Activated CD4-positive, alpha-beta memory T cell treated with anti-CD3 and anti-CD28 coated beads, Interleukin-2, amount 10 ng/mL, durations not matched to agents 7 days and 5 days (primary cell): ENCODE data around the gene PIGN. TPM values are rescaled to one million over a fixed set of nuclear protein-coding genes. Genes with fewer than 3 reads are reported as not detected.
"Not testable (repeated sequence)": the region's sequence is repeated elsewhere in the genome, so short reads cannot be mapped to it uniquely, and the experiment has no call there.

Source experiments
- CTCF ChIA-PET: fragments of 350-600 bp; sonication (Branson Sonifier 250); formaldehyde crosslinking; loops from one replicate; lab custom pipeline; 2021; ENCODE audit warnings: antibody characterized with exemption, inconsistent platforms; lab: Charles Lee
- POLR2A ChIA-PET: fragments of 350-600 bp; sonication (Branson Sonifier 250); formaldehyde crosslinking; loops from one replicate; lab custom pipeline; 2021; ENCODE audit warnings: antibody characterized with exemption; lab: Charles Lee
- DNase-seq: peaks from one replicate; pipeline ENCODE4 v3.0.0-alpha.2; 2020
- H3K27ac Mint-ChIP-seq: one replicate; pipeline ENCODE4 v1.8.0; 2021; ENCODE audit warnings: mild to moderate bottlenecking, mixed read lengths
- H3K27me3 Mint-ChIP-seq: one replicate; pipeline ENCODE4 v1.8.0; 2021; ENCODE audit warnings: mixed read lengths
- H3K36me3 Mint-ChIP-seq: one replicate; pipeline ENCODE4 v1.8.0; 2021; ENCODE audit warnings: low read depth, mixed read lengths
- H3K4me1 Mint-ChIP-seq: one replicate; pipeline ENCODE4 v1.8.0; 2021; ENCODE audit warnings: mixed read lengths
- H3K4me3 Mint-ChIP-seq: one replicate; pipeline ENCODE4 v1.8.0; 2021; ENCODE audit warnings: mild to moderate bottlenecking, mixed read lengths
- H3K9me3 Mint-ChIP-seq: one replicate; pipeline ENCODE4 v1.8.0; 2021; ENCODE audit warnings: mixed read lengths
- total RNA-seq, 2 experiments: library from RNA; stranded (reverse); gene quantifications; one replicate each; pipeline ENCODE4 v1.2.3, GENCODE V29; 2021

Gene PIGN
- total RNA-seq, 2 experiments from 2014 or later = 27.2 to 29.7 TPM

DNA sequence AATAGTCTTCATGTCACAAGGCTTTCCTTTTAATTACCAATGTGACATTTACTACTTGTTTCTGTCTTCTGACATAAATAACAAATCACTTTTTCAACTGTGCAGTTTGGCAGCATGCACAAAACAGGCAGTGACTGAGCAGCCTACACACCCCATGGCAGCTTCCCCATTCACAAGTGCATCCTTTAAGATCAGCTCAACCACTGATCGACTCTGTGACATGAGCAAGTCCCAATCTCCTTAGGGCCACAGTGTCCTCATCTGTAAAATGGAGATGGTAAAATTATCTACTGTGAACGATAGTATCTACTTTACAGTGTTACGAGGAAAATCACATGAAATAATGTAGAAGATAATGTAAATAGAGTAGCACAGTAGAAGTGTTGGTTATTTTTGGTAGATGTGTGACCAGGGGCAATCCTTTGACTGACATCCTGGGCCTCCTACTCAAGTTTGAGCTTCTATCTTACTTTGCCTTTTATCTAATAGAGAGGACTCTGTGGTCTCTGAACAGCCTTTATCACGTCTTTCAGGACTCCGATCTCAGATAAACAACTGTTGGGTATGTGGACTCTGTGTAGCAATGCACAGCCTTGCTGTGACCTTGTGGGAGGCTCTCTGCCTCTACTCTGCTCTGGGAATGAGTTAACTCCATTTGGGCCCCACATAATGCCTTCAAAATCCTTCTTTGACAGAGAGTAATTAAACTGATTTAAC lies 120.6 kb downstream of the PIGN start:
- no peak overlapping the region for H3K4me3 Mint-ChIP-seq
- H3K27ac Mint-ChIP-seq = no peak overlapping the region
- no peak for DNase-seq
- ChIA-PET CTCF (no interaction called here), POLR2A (no interaction called here)
- H3K9me3 Mint-ChIP-seq = peaks cover 4% of the 10 kb centered on the region
- H3K4me1 Mint-ChIP-seq = no peaks in the 10 kb centered on the region
- no peaks in the 10 kb centered on the region for H3K27me3 Mint-ChIP-seq
- H3K36me3 Mint-ChIP-seq = peaks cover 3% of the 10 kb centered on the region

DNA sequence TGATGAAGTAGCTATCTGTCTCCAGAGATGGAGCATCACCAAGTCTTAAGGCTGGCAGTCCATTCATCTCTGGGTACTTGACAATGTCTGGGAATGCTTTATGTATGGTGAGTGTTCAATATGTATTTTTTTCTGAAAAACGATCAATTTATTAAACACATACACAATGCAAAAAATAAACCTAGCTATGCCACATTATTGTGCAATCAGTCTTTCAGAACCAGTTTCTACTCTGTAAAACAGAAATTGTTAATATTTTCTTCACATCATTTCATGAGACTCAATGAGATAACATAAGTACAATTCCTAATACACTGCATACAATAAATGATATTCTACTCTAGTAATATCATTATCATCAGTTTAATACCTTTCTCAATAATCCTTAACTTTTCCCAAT lies 122.5 kb downstream of the PIGN start:
- peaks cover 7% of the 10 kb centered on the region for H3K9me3 Mint-ChIP-seq
- H3K4me3 Mint-ChIP-seq = no peak overlapping the region
- H3K4me1 Mint-ChIP-seq = no peaks in the 10 kb centered on the region
- no peaks in the 10 kb centered on the region for H3K27me3 Mint-ChIP-seq
- H3K36me3 Mint-ChIP-seq = peaks cover 8% of the 10 kb centered on the region
- no peak for DNase-seq
- H3K27ac Mint-ChIP-seq = no peak overlapping the region
- ChIA-PET CTCF (no interaction called here), POLR2A (no interaction called here)

DNA sequence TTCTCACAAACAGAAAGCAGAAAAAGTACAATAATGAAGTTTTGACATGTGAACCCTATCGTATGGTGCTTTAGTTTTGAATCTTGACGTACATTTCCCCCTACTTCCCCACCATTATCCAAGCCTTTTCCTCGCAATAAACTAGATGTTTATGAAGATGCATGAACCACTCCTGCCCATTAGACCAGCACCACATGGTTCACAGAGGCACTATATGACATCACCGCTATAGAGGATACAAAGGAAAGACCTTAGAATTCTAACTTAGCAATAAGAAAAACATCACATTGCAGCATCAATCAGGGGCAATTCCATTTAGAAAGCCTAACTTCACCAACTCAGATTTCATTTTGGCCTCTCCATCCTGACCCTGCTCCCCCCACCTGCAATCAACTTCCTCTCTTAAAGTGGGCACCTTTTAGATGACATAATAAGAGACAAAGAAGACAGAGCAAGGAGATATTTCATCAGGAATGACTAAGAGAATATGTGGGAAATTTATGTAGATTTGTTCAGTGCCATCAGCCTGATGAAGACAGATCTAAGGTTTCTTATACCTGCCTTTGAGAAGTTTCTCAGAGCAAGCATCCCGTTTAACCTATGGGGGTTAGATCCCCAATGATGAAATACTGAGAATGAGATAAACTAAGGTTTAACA lies 124.9 kb downstream of the PIGN start:
- POLR2A ChIA-PET = no interaction called here
- CTCF ChIA-PET = no interaction called here
- H3K36me3 Mint-ChIP-seq = peaks cover 9% of the 10 kb centered on the region
- no peak overlapping the region for H3K4me3 Mint-ChIP-seq
- H3K27me3 Mint-ChIP-seq = no peaks in the 10 kb centered on the region
- no peak for DNase-seq
- no peaks in the 10 kb centered on the region for H3K4me1 Mint-ChIP-seq
- H3K9me3 Mint-ChIP-seq = peaks cover 7% of the 10 kb centered on the region
- no peak overlapping the region for H3K27ac Mint-ChIP-seq

DNA sequence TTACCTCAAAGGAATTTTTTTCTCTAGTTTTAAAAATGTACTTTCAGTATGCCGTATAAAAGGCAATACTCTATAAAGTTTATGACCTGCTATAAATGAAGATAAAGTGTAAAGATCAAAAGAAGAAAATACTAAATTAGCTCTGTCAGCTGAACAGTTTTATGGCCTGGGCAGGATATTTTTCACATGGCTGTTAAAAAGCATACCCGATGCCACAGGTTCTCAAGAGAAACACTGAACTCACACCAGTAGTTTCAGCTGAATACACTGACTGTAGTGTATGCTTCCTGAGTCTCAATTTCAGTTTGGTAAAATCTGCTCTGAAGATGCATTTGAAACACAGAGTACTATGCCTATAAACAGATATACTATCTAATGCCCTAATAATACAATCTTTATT lies 126.0 kb downstream of the PIGN start:
- POLR2A ChIA-PET = no interaction called here
- Mint-ChIP-seq H3K4me3 (no peak overlapping the region), H3K36me3 (peaks cover 9% of the 10 kb centered on the region), H3K9me3 (peaks cover 7% of the 10 kb centered on the region), H3K4me1 (no peaks in the 10 kb centered on the region), H3K27ac (no peak overlapping the region), H3K27me3 (no peaks in the 10 kb centered on the region)
- DNase-seq = no peak
- CTCF ChIA-PET = no interaction called here

GRCh38 chr18:62054929-62055498 lies 131.8 kb downstream of the PIGN start:
- Mint-ChIP-seq H3K9me3 (peaks cover 4% of the 10 kb centered on the region), H3K36me3 (peaks cover 16% of the 10 kb centered on the region), H3K4me1 (no peaks in the 10 kb centered on the region), H3K27ac (no peak overlapping the region), H3K27me3 (no peaks in the 10 kb centered on the region), H3K4me3 (no peak overlapping the region)
- no peak for DNase-seq
- CTCF ChIA-PET = interaction anchor here (0.7 kb wide), 1 partner anchor 26 kb away, joined by 5 read pairs; no protein-coding TSS in a partner anchor
- POLR2A ChIA-PET = no interaction called here

DNA sequence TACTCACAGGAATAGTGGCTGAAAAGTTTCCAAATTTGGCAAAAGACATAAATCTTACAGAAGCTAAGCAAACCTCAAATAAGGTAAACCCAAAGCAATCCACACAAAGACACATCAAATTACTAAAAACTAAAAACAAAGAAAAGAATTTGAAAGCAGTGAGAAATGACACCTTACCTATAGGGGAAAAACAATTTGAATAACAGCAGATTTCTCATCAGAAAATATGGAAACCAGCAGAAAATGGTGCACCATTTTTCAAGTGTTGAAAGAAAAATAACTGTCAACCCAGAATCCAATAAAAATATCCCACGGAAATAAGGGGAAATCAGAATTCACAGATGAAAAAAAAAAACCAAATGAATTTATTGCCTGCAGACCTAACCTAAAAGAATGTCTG lies 138.6 kb downstream of the PIGN start:
- H3K27ac Mint-ChIP-seq = no peak overlapping the region

DNA sequence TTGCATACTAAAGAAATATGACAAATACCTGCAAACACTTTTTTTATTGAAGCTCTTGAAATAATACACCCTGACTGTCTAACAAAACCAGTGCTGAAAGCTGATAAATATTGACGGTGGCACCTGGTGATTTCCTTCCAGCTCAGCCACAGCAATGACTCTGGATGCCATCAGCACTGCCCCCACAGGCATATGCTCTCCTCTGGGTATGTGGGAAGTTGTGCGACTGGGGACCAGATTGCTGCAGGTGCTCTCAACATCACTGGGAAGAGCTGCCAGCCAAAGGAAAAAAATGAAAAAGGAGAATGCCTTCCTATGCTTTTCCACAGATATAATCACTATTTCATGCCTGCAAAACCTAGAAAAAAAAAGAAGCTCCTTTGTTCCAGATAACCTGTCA lies 141.5 kb downstream of the PIGN start:
- no peak for DNase-seq
- no peaks in the 10 kb centered on the region for H3K9me3 Mint-ChIP-seq
- H3K4me3 Mint-ChIP-seq = no peak overlapping the region
- peaks cover 12% of the 10 kb centered on the region for H3K36me3 Mint-ChIP-seq
- no peaks in the 10 kb centered on the region for H3K27me3 Mint-ChIP-seq
- ChIA-PET CTCF (interaction anchor here (0.6 kb wide), 1 partner anchor 625 kb away, joined by 3 read pairs; no protein-coding TSS in a partner anchor), POLR2A (no interaction called here)
- no peak overlapping the region for H3K27ac Mint-ChIP-seq
- H3K4me1 Mint-ChIP-seq = no peaks in the 10 kb centered on the region

More for the DNA sequence above, 138.6 kb downstream of the PIGN start:
- CTCF ChIA-PET = no interaction called here
- Mint-ChIP-seq H3K4me1 (no peaks in the 10 kb centered on the region), H3K36me3 (peaks cover 18% of the 10 kb centered on the region), H3K27me3 (no peaks in the 10 kb centered on the region), H3K9me3 (no peaks in the 10 kb centered on the region), H3K4me3 (no peak overlapping the region)
- POLR2A ChIA-PET = no interaction called here
- no peak for DNase-seq

GRCh38 chr18:62044490-62045000 lies 142.3 kb downstream of the PIGN start:
- ChIA-PET CTCF (no interaction called here), POLR2A (no interaction called here)
- H3K27me3 Mint-ChIP-seq = no peaks in the 10 kb centered on the region
- H3K9me3 Mint-ChIP-seq = no peaks in the 10 kb centered on the region
- H3K4me3 Mint-ChIP-seq = no peak overlapping the region
- peaks cover 12% of the 10 kb centered on the region for H3K36me3 Mint-ChIP-seq
- H3K4me1 Mint-ChIP-seq = no peaks in the 10 kb centered on the region
- DNase-seq = no peak
- H3K27ac Mint-ChIP-seq = no peak overlapping the region

- peaks cover 10% of the 10 kb centered on the region for H3K4me1 Mint-ChIP-seq
- ChIA-PET CTCF (no interaction called here), POLR2A (no interaction called here)
- H3K36me3 Mint-ChIP-seq = no peaks in the 10 kb centered on the region
- no peaks in the 10 kb centered on the region for H3K9me3 Mint-ChIP-seq
- H3K4me3 Mint-ChIP-seq = no peak overlapping the region
- DNase-seq = no peak
- H3K27me3 Mint-ChIP-seq = no peaks in the 10 kb centered on the region
- no peak overlapping the region for H3K27ac Mint-ChIP-seq
Observed at GRCh38 chr18:62037989-62038778, 148.7 kb downstream of the PIGN start.

DNA sequence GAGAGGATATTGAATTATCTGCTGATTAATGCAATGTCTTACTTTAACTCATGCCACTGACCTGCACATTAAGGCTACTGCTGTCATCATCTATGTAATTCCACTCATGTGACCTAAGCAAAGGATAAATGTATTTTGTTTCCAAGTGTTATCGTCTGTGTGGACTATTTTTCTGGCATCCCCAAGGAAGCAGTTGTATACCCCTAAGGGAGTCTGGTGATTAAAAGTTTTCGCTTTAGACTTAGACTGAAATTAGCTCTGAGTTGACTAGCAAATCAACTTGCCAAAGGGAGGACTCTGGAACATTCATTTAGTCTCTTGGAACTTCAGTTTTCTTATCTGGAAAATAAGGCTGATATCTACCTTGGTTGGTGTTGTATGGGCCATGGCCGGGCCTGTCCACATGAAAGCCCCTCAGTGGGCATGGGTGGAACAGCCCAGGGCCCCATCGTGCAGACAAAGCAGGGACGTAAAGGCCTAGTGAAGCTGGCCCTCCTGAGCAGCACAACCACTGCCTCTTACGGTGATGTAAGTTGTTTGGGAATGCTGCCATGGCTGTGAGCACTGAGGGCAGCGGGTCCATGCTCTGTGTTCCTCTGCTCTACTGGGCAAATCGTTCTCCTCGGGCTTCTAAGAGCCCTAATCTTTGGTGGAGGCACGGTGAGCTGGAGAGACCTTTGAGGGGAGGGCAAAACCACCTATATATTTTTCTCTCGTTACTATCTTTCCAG lies 149.7 kb downstream of the PIGN start:
- no peak overlapping the region for H3K27ac Mint-ChIP-seq
- no peak for DNase-seq
- H3K27me3 Mint-ChIP-seq = no peaks in the 10 kb centered on the region
- H3K9me3 Mint-ChIP-seq = no peaks in the 10 kb centered on the region
- no peak overlapping the region for H3K4me3 Mint-ChIP-seq
- POLR2A ChIA-PET = no interaction called here
- H3K36me3 Mint-ChIP-seq = no peaks in the 10 kb centered on the region
- peaks cover 15% of the 10 kb centered on the region for H3K4me1 Mint-ChIP-seq
- CTCF ChIA-PET = no interaction called here

GRCh38 chr18:62034286-62034685 lies 152.6 kb downstream of the PIGN start:
- CTCF ChIA-PET, H3K27me3 Mint-ChIP-seq, H3K4me3 Mint-ChIP-seq, DNase-seq, H3K27ac Mint-ChIP-seq, H3K9me3 Mint-ChIP-seq, H3K36me3 Mint-ChIP-seq, POLR2A ChIA-PET: not testable (repeated sequence)
- H3K4me1 Mint-ChIP-seq = peaks cover 15% of the 10 kb centered on the region

- no peak overlapping the region for H3K4me3 Mint-ChIP-seq
- no peak for DNase-seq
- H3K27ac Mint-ChIP-seq = no peak overlapping the region
- no peaks in the 10 kb centered on the region for H3K36me3 Mint-ChIP-seq
- H3K27me3 Mint-ChIP-seq = peaks cover 3% of the 10 kb centered on the region
- ChIA-PET CTCF (no interaction called here), POLR2A (no interaction called here)
- no peaks in the 10 kb centered on the region for H3K9me3 Mint-ChIP-seq
- H3K4me1 Mint-ChIP-seq = peaks cover 15% of the 10 kb centered on the region
Observed at GRCh38 chr18:62033756-62034155, 153.1 kb downstream of the PIGN start.
